GM19452 (cell line): Measurements from ENCODE around the gene PDE4D.
"Not testable (repeated sequence)": the region's sequence is repeated elsewhere in the genome, so short reads cannot be mapped to it uniquely, and the experiment has no call there.

ENCODE experiments used
- ATAC-seq: cut with Tn5 transposase; IDR thresholded peaks from one replicate; pipeline ENCODE4 v1.9.1; 2021; ENCODE audit not compliant: unreplicated experiment

Gene PDE4D

DNA sequence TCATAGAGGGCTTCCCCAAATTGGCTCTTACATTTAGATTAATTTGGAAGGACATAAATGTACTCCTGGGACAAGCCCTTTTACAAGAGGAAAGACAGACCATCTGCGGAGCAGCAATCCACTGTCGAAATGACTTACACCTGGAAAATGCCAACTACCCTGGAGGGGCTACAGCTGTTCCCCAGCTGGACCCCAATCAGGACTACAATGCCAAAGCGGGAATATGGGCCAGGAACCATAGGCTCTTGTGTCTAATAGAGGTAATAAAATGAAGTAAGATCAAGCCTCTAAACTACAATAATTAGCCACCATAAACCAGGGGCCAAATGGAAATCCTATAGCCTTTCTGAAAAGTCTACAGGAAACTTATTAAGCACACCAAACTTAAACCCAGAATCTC is 581.3 kb downstream of the PDE4D start:
- no peak for ATAC-seq

DNA sequence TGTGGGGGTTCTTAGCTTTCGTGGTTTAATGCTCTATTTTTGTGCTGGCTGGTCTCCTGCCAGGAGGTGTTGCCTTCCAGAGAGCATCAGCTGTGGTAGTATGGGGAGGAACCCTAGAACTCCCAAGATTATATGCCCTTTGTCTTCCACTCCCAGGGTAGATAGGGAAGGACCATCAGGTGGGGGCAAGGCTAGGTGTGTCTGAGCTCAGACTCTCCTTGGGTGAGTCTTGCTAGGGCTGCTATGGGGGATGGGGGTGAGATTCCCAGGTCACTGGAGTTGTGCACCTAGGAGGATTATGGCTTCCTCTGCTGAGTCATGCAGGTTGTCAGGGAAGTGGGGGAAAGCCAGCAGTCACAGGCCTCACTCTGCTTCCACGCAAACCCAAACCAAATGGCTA is 584.8 kb downstream of the PDE4D start:
- ATAC-seq = not testable (repeated sequence)

DNA sequence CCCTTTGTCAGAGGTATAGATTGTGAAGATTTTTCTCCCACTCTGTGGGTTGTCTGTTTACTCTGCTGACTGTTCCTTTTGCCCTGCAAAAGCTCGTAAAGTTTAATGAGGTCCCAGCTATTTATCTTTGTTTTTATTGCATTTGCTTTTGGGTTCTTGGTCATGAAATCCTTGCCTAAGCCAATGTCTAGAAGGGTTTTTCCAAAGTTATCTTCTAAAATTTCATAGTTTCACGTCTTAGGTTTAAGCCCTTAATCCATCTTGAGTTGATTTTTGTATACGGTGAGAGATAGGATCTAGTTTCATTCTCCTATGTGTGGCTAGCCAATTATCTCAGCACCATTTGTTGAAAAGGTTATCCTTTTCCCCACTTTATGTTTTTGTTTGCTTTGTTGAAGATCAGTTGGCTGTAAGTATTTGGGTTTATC is 590.2 kb downstream of the PDE4D start:
- ATAC-seq = not testable (repeated sequence)

DNA sequence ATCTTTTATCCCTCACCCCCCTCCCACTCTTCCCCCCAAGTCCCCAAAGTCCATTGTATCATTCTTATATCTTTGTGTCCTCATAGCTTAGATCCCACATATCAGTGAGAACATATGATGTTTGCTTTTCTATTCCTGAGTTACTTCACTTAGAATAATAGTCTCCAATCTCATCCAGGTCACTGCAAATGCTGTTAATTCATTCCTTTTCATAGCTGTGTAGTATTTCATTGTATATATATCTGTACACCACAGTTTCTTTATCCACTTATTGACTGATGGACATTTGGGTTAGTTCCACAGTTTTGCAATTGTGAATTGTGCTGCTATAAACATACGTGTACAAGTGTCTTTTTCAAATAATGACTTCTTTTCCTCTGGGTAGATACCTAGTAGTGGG is 591.0 kb downstream of the PDE4D start:
- not testable (repeated sequence) for ATAC-seq

DNA sequence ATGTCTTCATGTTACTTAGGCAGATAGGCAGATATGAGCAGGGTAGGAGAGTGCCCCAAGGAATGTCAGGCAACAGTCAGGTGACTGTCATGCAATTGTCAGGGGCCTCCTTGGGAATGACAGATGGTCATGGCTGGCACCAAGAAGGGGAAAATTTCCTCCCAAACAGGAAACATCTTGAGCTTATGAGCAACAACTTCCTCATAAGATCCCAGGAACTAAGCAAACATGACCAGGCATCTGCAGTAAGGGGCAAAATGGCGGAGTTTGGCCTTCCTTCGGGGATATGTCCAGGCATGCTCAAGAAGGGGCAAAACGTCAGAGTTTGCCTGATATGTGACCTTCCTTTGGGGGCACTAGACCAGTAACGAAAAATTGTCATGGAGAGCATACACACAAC is 591.8 kb downstream of the PDE4D start:
- ATAC-seq = no peak

DNA sequence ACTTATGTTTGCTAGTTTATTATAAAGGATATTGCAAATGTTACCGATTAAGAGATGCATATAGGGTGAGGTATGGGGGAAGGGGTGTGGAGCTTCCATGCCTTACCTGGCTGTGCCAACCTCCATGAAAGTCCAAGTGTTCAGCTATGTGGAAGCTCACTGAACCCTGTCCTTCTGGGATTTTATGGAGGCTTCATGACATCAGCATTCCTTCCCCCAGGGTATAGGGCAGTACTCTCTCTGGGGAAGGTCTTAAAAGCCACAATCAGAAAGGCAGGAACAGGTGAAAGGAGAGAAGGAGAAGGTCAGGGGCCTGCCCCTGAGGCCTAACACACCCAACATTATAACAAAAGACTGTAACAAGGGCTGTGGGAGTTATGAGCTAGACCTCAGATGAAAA is 592.6 kb downstream of the PDE4D start:
- ATAC-seq = no peak

DNA sequence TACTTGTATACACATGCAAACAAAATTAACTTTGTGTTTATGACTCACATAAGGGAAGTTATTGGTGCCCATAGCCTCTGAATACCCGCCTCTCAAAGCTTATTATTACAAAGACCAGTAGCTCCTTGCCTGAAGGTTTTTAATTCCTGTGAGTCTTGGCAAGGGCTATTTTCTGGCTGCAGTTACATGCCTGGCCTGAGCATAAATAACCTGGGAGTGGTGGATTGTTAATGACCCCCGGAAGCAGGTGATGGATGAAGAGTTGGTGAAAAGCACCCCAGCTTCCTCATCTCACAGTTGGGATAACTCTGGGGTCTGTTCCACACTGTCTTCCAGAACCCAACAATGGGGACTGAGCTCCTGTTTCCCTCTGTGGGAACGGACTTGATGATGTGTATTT is 594.5 kb downstream of the PDE4D start:
- ATAC-seq = no peak

DNA sequence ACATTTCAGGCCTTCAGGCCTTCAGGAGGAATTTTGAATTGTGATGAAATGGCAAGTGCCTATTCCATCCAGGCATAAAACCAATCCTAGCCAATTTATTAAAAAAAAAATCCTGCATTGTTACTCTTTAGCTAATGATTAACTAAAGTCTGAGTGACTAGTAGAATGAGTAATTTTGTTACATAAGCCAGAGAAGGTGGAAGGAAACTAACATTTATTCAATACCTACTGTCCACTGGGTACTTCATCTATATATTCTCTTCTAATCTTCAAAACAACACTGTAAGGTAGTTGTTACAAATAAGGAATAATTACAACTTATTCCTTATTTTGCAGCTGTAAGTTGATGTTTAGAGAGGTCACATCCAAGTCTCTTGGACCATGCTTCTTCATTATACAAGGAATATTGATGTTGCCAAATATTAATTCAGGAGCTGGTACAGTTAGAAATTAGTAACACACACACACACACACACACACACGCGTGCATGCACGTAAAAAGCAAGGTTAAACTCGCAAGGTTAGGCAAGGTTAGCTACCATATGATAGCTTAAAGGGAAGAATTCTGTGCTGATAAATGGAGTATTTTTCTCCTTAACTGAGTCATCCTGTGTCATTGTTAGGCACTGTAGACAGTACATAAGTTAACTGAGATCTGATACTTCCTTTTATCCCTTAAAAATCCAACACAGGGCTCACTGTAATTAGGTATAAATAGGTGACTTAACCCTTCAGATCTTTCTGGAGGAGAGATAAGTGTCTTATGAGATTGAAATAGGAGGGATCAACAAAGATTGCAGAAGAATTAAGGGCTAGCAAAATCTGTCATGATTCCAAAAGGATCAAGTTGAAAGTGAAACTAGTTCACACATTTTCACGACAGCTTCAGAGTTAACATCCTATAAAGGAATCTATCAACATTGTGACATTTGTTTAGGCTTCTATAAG is 596.9 kb downstream of the PDE4D start:
- no peak for ATAC-seq

DNA sequence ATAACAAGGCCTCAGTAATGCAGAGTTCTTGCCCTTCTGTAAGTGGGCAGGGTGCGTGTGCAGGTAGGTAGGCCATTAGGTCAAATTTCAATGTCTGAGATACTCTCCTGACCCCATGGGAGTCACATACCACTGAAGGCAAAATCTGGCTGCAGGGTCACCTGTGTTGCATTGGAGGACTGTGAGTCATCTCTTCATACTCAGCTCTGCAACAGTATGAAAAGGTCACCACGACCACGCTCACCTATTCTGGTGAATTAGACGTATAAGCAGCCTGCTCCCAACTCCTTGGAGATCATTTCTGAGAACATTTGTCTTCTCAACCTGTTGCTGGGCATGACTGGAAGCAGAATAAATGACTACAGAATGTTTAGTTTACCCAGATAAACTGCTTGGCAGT is 599.8 kb downstream of the PDE4D start:
- ATAC-seq = no peak

DNA sequence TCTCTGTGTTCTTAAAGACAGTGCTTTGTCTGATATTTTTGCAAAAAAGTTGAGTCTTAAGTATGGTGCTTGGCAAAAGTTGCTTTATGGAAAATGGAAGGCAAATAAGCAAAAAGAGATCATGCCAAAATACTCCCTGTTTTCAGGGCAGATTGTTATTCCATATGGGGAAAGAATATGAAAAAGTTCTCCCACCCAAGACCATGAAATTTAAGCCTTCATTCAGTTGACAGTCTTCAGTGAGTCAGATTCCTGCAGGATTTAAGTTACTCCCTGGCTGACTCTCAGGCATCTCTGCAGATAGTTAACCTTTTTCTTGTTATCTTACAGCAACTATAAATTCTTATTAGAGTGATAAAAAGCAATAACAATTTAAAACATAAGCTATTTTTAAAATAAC is 601.6 kb downstream of the PDE4D start:
- ATAC-seq = no peak

DNA sequence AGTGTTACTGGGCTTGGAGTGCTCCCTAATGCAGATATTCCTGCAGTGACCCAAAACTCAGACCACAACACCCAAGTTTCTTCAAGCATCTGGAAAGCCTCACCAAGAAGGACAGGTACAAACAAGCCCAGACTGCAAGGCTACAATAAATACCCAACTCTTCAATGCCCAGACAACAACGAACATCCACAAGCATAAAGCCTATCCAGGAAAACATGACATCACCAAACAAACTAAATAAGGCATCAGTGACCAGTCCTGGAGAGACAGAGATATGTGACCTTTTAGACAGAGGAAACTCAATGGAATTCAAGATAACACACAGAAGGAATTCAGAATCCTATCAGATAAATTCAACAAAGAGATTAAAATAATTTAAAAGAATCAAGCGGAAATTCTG is 605.6 kb downstream of the PDE4D start:
- no peak for ATAC-seq

DNA sequence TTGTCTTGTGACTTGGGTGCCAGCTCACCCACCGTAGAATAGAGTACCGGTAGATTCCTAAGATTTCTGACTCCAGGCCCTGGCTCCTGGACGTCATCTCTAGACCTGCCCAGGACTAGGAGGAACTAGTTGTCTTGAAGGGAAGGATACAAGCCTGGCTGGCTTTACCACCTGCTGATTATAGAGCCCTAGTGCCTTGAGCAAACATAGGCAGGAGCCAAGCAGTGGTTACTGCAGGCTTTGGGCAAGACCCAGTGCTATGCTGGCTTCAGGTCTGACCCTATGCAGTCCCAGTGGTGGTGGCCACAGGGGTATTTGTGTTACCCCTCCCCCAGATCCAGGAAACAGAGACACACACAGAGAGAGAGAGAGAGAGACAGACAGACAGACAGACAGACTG is 606.2 kb downstream of the PDE4D start:
- no peak for ATAC-seq

DNA sequence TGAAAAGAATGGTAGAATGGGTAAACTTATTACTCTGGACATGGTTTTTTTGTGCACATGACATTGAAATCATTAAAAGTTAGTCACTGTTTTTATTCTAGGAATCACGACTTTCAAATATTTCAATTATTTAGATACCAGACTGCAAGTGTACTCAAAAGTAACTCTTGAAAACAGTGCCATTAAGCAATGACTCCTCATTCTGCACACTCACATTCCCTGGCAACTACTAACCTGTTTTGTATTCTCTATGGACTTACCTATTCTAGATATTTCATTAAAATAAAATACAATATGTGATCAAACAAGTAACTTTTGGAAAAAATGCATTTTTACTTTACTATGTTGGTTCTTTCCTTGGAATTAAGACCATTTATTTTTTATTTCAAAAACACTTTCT is 607.0 kb downstream of the PDE4D start:
- ATAC-seq = no peak

DNA sequence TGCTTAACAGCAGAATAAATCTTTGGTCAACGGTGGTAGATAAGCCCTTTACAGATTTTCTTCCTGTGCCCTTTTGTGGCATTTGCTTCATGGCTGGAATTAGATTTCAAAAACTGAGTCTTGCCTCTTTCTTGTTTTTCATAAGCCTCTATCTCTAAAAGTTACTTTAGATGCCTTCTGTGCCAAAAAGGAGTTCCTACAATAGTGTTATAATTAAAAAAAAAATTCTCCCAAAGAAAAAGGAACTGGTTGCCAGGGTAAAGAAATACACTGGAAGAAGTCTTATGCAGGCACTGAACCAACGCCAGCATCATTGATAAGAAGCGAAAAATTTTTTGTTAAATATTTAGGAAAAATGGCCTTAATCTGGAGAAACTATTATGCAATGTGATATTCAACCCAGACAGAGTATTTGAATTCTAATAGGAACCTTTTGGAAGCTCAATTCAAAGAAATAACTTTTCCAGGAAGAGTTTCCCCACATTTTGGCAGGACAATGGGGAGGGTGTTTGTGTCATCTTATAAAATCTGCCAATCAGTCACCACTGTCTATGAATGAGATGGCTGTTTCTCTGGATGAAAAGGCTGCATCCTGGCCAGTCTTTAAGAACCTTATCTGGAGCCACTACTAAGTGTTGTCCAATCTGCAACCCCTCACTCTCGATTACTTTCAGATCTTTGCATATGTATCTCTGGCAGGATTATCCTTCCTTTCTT is 608.1 kb downstream of the PDE4D start:
- ATAC-seq = no peak

DNA sequence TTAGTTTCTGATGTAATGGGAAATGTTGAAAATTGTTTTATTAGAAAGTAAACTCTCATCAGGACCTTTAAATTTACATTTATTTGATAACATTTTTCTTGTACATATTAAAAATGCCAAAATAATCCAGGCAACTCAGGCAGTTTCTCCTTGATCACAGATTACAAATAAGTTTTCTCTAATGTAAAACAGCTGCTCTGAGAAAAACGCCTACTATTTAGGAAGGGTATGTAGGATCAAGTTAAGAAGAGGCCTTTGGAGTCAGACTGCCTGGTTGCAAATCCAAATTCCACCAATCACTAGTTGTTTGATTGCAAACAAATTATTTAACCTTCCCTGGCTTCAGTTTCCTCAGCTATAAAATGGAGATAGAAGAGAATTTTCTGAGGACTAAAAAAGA is 610.8 kb downstream of the PDE4D start:
- no peak for ATAC-seq

DNA sequence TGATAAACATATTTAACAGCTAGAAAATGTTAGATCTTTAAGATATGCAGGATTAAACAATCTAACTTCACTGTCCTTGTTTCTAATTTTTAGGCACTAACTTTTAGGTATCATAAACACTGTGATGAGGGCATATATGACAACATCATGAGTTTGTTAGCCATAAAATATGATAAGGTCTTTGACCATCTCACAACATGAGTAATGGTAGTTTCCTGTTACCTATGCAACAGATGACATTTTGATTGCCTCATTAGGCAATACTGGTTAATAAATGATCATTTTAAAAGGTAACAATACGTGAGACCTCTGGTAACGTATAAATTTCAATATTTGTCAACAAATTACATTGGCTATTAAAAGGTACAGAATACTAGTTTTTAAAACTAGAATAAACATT is 613.5 kb downstream of the PDE4D start:
- ATAC-seq = no peak

DNA sequence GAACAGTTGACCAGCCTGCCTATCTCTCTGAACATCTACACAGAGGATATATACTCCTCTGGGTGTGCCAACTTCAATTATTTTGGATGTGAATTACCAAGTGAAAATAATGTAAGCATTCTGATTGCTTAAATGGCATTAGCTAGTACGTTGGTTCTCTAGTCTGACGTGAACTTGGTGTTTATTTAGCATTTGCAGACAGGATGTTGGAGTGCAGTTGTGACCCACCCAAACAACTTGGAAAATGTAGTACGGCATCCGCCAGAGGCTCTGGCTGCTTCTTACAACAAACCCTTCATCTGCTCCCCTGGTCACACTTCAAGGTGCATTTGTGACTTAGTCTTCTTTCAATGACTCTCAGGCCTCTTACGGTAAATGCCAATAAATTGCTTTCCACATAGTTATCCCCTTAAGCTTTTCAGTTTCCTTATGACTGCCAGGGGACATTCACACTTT is 616.6 kb downstream of the PDE4D start:
- no peak for ATAC-seq

DNA sequence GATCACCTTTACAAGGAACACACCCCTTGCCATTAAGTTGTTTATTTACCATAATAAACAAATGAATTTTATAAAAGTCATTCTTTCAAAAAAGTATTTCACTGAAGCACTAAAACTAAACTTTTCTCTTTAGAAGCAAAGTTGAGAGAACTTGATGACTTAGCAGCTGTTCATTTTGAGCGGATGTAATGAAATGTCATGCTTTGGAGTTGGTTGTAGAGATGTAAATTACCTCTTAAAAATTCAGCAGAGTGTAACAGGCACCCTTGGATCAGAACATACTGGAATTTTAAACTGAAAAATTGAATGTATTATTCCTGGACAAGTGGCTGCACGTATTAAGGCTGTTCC is 617.2 kb downstream of the PDE4D start:
- no peak for ATAC-seq

DNA sequence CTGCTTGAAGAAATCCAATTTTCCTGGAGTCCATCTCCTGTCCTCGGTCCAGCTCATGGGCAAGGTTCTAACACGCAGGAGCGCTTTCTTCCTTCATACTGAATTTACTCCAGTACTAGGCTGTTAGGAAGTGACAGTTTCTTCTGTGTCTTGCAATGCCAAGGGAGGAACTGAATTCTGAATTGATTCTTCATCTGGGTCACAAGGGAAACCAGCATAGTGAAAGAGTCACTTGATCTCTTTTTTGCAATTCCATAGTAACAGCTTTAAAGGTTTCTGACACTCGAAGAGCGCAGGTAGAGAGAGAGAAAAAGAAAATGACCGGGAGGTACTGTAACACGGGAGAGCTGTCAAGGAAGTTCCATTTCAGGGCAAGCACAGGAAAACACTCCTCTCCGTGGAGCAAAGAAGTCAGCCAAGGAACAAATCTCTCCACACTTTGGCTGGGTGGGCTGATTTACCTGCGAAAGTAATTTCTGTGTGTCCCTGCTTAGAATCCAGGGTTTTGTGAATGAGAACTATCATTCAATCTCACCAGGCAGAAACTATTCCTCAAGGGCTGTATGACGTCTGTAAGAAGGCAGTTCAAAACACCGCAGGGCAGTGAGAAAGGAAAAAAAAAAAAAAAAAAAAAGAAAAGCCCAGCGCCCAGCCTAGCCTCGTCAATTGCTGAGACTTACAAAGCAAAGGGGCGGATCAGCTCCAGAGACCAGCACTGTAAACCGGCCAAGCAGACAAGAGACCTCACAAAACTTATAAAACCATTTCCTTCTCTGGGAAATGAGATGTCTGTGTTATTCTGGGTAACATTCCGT is 617.8 kb downstream of the PDE4D start:
- no peak for ATAC-seq

DNA sequence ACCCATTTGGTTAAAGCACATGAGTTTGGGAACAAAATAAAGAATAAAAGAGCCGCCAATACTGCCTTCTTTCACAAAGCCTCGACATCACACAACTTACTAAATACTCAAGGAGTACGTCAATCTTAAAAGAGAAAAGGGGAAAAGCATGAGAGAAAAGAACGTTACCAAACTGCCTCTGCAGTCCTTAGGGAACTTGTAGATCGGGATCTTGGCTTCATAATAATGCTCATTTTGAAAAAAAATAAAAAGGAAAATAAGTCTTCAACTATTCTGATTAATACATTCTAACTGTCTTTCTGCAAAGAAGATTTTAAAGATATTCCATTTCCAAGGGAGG is 618.4 kb downstream of the PDE4D start:
- ATAC-seq = no peak

DNA sequence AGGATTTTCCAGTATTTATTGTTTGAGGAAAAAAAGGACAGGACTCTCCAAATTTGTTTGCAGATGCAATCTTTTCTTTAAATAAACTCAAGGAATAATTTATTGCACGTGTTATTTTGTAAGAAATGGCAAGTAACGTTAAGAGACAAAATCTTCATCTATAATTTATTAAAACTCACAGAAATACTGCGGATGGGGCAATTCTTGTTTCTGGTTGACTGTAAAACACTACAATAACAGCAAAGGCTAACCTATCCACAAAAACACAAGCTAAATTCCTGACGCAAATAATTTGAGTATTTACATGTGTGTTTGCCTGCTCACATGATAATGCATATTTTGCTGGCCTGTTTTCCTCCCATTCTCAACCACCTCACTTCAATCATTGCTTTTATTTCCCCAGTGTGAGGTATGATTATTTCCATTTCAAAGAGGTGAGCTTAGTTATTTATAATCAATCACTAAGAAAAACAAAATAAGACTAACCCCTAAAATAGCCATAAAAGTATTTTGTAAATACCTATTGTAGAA is 619.4 kb downstream of the PDE4D start:
- ATAC-seq = no peak
